ENCODE results near the gene PLIN3.

- TF ChIP-seq, protein P1, sequence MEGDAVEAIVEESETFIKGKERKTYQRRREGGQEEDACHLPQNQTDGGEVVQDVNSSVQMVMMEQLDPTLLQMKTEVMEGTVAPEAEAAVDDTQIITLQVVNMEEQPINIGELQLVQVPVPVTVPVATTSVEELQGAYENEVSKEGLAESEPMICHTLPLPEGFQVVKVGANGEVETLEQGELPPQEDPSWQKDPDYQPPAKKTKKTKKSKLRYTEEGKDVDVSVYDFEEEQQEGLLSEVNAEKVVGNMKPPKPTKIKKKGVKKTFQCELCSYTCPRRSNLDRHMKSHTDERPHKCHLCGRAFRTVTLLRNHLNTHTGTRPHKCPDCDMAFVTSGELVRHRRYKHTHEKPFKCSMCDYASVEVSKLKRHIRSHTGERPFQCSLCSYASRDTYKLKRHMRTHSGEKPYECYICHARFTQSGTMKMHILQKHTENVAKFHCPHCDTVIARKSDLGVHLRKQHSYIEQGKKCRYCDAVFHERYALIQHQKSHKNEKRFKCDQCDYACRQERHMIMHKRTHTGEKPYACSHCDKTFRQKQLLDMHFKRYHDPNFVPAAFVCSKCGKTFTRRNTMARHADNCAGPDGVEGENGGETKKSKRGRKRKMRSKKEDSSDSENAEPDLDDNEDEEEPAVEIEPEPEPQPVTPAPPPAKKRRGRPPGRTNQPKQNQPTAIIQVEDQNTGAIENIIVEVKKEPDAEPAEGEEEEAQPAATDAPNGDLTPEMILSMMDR (conservative IDR thresholded peaks at IDR 0.05 in 1 of 2, IDR thresholded peaks at IDR 0.05 in 1 of 2; ENCODE audit: low read depth in 1 of 2, low read length in 2 of 2) = no peak
- TF ChIP-seq EZH2 (IDR thresholded peaks at IDR 0.05; ENCODE audit: low read length, missing control alignments) = no peak
These were observed 49.8 kb downstream of the PLIN3 start for GRCh38 chr19:4817467-4818277.
